Measurements from ENCODE around the gene HMGCL.

DNA sequence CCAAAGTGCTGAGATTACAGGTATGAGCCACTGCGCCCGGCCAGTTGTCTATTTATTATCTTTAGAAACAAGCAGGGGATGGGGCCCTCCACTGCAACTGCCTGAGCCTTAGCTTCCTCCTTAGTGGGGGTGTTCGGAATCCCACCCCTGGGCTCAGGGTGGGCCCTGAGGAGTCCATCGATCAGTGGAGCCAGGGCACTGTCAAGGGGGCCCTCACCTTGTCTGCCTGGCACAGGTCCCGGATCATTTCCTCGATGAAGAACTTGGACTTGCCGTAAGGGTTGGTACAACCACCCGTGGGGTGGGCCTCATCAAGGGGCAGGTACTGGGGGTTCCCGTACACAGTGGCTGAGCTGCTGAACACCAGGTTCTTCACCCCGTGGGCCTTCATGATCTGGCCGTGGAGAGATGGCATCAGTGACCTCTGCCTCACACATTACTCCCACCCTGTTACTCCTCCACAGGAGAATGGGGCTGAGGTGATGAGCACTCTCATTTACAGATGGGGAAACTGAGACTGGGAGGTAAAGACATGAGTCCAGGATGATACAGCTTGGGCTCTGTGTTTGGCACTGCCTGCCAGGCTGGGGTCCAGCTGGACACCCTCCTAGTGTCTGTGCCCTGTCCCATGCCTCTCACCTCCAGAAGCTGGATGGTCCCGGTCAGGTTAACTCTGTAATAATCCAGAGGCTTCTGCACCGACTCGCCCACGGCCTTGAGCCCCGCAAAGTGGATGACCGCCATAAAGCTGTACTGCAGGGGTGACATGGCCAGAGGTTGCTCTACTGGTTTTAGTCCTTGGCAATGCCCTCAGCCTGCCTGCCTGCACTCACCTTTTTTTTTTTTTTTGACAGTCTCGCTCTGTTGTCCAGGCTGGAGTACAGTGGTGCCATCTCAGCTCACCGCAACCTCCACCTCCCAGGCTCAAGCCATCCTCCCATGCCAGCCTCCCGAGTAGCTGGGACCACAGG lies 27.5 kb downstream of the HMGCL start:
- TF ChIP-seq, protein P1, sequence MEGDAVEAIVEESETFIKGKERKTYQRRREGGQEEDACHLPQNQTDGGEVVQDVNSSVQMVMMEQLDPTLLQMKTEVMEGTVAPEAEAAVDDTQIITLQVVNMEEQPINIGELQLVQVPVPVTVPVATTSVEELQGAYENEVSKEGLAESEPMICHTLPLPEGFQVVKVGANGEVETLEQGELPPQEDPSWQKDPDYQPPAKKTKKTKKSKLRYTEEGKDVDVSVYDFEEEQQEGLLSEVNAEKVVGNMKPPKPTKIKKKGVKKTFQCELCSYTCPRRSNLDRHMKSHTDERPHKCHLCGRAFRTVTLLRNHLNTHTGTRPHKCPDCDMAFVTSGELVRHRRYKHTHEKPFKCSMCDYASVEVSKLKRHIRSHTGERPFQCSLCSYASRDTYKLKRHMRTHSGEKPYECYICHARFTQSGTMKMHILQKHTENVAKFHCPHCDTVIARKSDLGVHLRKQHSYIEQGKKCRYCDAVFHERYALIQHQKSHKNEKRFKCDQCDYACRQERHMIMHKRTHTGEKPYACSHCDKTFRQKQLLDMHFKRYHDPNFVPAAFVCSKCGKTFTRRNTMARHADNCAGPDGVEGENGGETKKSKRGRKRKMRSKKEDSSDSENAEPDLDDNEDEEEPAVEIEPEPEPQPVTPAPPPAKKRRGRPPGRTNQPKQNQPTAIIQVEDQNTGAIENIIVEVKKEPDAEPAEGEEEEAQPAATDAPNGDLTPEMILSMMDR (IDR thresholded peaks at IDR 0.05): no peak
- no peak for TF ChIP-seq ZFX (IDR thresholded peaks at IDR 0.05; ENCODE audit: borderline replicate concordance)
